ENCODE data around the gene OSBPL6.

OSBPL6 gene

GRCh38 chr2:178269438-178270224, 75.3 kb downstream of the OSBPL6 start:
- in situ Hi-C loops (cut with HindIII; ENCODE audit: low sequenced_read_pairs): loop anchor here (5.0 to 10.0 kb wide), 3 partner anchors 78 to 135 kb away; no protein-coding TSS in a partner anchor

GRCh38 chr2:178270338-178270737, 76.0 kb downstream of the OSBPL6 start:
- in situ Hi-C loops (cut with HindIII; ENCODE audit: low sequenced_read_pairs): loop anchor here (5.0 to 10.0 kb wide), 3 partner anchors 77 to 134 kb away; no protein-coding TSS in a partner anchor

GRCh38 chr2:178271094-178271493, 76.8 kb downstream of the OSBPL6 start:
- in situ Hi-C loops (cut with HindIII; ENCODE audit: low sequenced_read_pairs): loop anchor here (5.0 to 10.0 kb wide), 3 partner anchors 76 to 134 kb away; no protein-coding TSS in a partner anchor

- in situ Hi-C loops (cut with HindIII; ENCODE audit: low sequenced_read_pairs): loop anchor here (5.0 to 10.0 kb wide), 3 partner anchors 76 to 133 kb away; no protein-coding TSS in a partner anchor
Observed at GRCh38 chr2:178271629-178272333, 77.5 kb downstream of the OSBPL6 start.

DNA sequence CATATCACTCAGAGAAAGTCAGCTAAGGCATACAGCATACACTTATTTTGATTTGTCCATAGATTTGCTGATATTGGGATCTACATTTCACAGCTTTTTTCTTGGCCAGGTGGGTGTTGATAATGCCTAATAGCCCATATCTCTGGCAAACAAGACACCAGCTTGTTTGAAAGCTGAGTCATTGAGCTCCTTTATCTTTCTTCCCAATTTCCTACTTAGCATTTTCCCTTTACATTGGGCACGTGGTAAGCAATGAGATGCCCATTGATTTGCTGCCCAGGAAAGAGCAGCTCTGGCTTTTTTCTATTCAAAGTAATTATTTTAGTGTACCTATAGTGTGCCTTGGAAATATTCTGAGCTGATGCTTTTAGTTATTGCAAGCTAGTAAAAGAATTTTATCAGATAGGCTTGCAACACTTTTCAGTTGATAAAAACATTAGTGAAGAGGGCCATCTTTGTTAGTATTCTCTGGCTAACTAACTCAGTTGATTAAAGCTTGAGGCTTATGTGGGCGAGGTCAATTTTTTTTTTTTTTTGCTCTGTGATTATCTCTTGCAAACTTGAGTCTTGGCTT, 79.6 kb downstream of the OSBPL6 start:
- in situ Hi-C loops (cut with HindIII; ENCODE audit: low sequenced_read_pairs): loop anchor here (5.0 to 10.0 kb wide), 3 partner anchors 73 to 131 kb away; no protein-coding TSS in a partner anchor

- in situ Hi-C loops (cut with HindIII; ENCODE audit: low sequenced_read_pairs): loop anchor here (10.0 kb wide), 1 partner anchor 129 kb away; no protein-coding TSS in a partner anchor
Observed at GRCh38 chr2:178275600-178275999, 81.3 kb downstream of the OSBPL6 start.

GRCh38 chr2:178277741-178278197, 83.5 kb downstream of the OSBPL6 start:
- in situ Hi-C loops (cut with HindIII; ENCODE audit: low sequenced_read_pairs): loop anchor here (10.0 kb wide), 1 partner anchor 127 kb away; no protein-coding TSS in a partner anchor

GRCh38 chr2:178279142-178279541, 84.8 kb downstream of the OSBPL6 start:
- in situ Hi-C loops (cut with HindIII; ENCODE audit: low sequenced_read_pairs): loop anchor here (10.0 kb wide), 1 partner anchor 126 kb away; no protein-coding TSS in a partner anchor

- in situ Hi-C loops (cut with HindIII; ENCODE audit: low sequenced_read_pairs): loop anchor here (5.0 to 10.0 kb wide), 2 partner anchors 125 to 152 kb away; no protein-coding TSS in a partner anchor
Observed at GRCh38 chr2:178279636-178280035, 85.3 kb downstream of the OSBPL6 start.

DNA sequence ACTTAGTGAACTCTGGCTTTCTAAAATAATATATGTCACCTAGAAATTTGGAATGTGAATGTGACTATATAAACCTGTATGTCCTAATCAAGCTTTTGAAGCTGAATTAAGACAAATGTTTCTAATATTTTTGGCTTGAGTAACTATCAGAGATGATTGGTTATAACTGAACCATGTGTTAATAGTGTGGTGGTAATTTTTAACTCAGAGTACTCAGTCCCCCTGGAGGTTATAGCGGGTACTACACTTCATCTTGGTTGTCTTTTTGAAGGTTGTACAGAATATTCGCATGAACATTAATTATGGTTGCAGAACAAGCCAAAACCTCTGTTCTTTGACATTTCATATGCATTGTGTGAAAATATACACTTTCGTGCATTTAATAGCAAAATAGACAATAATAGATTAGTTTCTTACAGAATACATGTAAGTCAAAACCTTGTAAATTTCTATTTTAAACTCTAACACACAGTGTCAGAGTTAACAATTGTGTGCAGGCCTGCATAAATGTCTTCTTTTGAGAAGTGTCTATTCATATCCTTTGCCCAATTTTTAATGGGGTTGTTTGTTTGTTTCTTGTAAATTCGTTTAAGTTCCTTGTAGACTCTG, 86.0 kb downstream of the OSBPL6 start:
- in situ Hi-C loops (cut with HindIII; ENCODE audit: low sequenced_read_pairs): loop anchor here (5.0 kb wide), 1 partner anchor 153 kb away; no protein-coding TSS in a partner anchor

- in situ Hi-C loops (cut with HindIII; ENCODE audit: low sequenced_read_pairs): loop anchor here (5.0 kb wide), 1 partner anchor 155 kb away; no protein-coding TSS in a partner anchor
Observed at GRCh38 chr2:178282075-178282815, 87.9 kb downstream of the OSBPL6 start.

DNA sequence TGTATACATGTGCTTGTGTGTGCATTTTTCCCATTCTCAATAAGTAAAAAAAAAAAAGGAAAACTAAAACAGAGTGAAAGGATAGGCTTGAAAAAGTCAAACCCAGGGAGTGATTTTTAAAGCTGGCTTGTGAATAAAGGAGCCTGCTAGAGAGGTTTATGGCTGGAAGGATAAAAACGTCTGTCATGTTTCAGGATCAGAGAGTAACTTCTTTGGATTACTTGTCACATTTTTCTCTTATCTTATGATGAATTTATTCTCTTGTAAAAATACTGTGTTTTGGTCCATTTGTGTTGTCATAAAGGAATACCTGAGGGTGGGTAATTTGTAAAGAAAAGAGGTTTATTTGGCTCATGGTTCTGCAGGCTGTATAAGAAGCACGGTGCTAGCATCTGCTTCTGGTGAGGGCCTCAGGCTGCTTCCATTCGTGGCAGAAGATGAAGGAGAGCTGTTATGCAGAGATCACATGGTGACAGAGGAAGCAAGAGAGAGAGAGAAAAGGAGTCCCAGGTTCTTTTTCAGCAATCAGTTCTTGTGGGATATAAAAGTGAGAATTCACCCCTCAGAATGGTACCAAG, 89.1 kb downstream of the OSBPL6 start:
- in situ Hi-C loops (cut with HindIII; ENCODE audit: low sequenced_read_pairs): loop anchor here (5.0 kb wide), 1 partner anchor 156 kb away; no protein-coding TSS in a partner anchor

DNA sequence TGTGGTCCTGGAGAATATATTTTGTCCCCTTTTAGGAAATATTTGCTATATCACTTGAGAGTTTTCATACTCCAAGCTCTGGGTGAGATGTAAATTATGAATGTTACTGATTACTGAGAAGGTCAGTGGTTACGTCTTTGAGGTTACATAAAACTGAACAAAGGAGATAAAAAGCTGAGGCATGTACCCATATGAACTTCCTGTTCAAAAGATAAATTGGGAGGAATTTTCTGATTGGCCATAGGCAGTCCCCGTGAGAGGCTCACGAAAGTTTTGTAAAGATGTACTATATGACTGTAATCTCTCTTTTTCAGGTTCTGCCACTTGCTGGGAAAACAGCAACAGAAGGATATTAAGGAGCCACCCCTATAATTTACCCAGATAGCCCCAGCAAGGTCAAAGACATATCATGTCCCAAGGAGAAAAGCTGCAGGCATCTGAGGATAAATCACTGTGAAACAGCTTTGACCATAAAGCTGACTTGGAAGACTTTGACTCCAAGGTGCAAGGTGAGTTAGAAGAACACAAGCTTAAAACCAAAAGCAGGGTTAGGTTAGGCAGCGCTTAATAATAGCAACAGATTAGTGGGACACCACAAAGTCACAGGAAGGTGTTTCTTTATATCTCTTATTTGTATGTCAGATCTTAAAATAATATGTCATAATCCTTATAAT, 90.4 kb downstream of the OSBPL6 start:
- in situ Hi-C loops (cut with HindIII; ENCODE audit: low sequenced_read_pairs): loop anchor here (5.0 kb wide), 1 partner anchor 157 kb away; no protein-coding TSS in a partner anchor

DNA sequence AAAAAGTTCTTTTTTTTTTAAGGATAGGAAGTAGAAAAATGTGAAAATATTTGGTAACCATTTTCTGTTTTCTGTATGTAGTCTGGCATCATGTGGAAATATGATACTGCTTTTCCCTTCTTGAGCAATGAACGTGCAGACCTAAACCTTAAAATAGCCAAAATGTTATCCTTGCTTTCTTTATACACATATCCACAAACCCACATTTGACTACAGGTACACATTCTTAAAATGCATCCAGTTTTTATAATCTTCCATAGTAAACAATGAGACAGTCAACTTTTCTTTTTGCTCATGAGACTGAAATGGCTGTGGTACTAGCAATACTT, 90.9 kb downstream of the OSBPL6 start:
- in situ Hi-C loops (cut with HindIII; ENCODE audit: low sequenced_read_pairs): no loop called here

DNA sequence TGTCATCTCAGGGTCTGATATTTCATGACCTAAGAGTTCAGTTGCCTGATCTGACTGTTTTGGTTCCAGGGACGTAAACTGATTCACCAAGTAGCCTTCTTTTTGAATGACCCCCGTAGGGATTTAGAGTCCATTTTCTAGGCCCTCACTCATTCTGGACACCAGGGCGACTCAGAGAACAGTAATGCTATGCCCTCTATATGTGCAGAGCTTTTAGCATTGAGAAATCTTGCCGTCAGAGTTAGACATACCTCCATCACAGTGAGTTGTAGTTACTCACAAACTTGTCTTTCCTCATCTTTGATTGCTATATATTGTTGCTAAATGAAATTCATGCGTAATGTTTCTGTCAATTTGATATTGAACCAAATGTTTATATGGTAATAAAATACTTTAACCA, 92.3 kb downstream of the OSBPL6 start:
- in situ Hi-C loops (cut with HindIII; ENCODE audit: low sequenced_read_pairs): no loop called here

- in situ Hi-C loops (cut with HindIII; ENCODE audit: low sequenced_read_pairs): no loop called here
Observed at GRCh38 chr2:178287652-178288344, 93.5 kb downstream of the OSBPL6 start.

GRCh38 chr2:178291703-178292102, 97.4 kb downstream of the OSBPL6 start:
- in situ Hi-C loops (cut with HindIII; ENCODE audit: low sequenced_read_pairs): no loop called here

GRCh38 chr2:178292586-178292985, 98.3 kb downstream of the OSBPL6 start:
- in situ Hi-C loops (cut with HindIII; ENCODE audit: low sequenced_read_pairs): no loop called here

Measured in endothelial cell of hepatic sinusoid (primary cell).